NB4 (cell line): Measurements from ENCODE around the gene SERPINA4.
"Not testable (repeated sequence)": the region's sequence is repeated elsewhere in the genome, so short reads cannot be mapped to it uniquely, and the experiment has no call there.

Experiments
- DNase-seq: peaks from one replicate; pipeline ENCODE4 v3.0.0; 2010; ENCODE audit warnings: low read depth
- H3K4me3 ChIP-seq: one replicate; pipeline ENCODE4 v1.5.1; 2011; ENCODE audit warnings: mild to moderate bottlenecking, low read depth, low read length, moderate library complexity
- CTCF ChIP-seq: IDR thresholded peaks from one replicate; pipeline ENCODE4 v1.5.1; 2012; ENCODE audit warnings: low read depth, low read length
- MAX ChIP-seq: IDR thresholded peaks from 2 replicates; pipeline ENCODE4 v1.6.1; 2011; ENCODE audit warnings: low read depth, low read length
- MYC ChIP-seq: IDR thresholded peaks from 2 replicates; pipeline ENCODE4 v1.6.1; 2011; ENCODE audit warnings: low read depth, low read length
- POLR2A ChIP-seq: IDR thresholded peaks from 2 replicates; pipeline ENCODE4 v1.6.1; 2011; ENCODE audit warnings: mild to moderate bottlenecking; ENCODE audit not compliant: insufficient read length; ENCODE audit errors: extremely low read depth

Gene SERPINA4

GRCh38 chr14:94573475-94574277 is 12.4 kb downstream of the SERPINA4 start:
- no peak for TF ChIP-seq MYC
- no peak for TF ChIP-seq MAX
- no peak for TF ChIP-seq POLR2A
- no peak for TF ChIP-seq CTCF
- DNase-seq: no peak
- H3K4me3 ChIP-seq: no peak overlapping the region

- TF ChIP-seq POLR2A: no peak
- TF ChIP-seq MAX: no peak
- TF ChIP-seq MYC: no peak
- TF ChIP-seq CTCF: no peak
- no peak for DNase-seq
- H3K4me3 ChIP-seq: no peak overlapping the region
Measured at GRCh38 chr14:94574336-94574735, 13.1 kb downstream of the SERPINA4 start.

- TF ChIP-seq POLR2A: no peak
- TF ChIP-seq MAX: no peak
- TF ChIP-seq MYC: no peak
- TF ChIP-seq CTCF: no peak
- no peak overlapping the region for H3K4me3 ChIP-seq
- no peak for DNase-seq
Measured at GRCh38 chr14:94575730-94576585, 14.7 kb downstream of the SERPINA4 start.

- not testable (repeated sequence) for H3K4me3 ChIP-seq, DNase-seq
Measured at GRCh38 chr14:94577472-94577871, 16.2 kb downstream of the SERPINA4 start.

- no peak for DNase-seq
- no peak overlapping the region for H3K4me3 ChIP-seq
- TF ChIP-seq CTCF: no peak
- TF ChIP-seq MYC: no peak
- TF ChIP-seq POLR2A: no peak
- TF ChIP-seq MAX: no peak
Measured at GRCh38 chr14:94578712-94579111, 17.5 kb downstream of the SERPINA4 start.

- no peak for TF ChIP-seq MYC
- no peak for TF ChIP-seq MAX
- TF ChIP-seq CTCF: no peak
- no peak for TF ChIP-seq POLR2A
- DNase-seq: peak; percentile 3
- no peak within 1 kb of the TSS for H3K4me3 ChIP-seq
Measured at GRCh38 chr14:94581127-94581999, 20.1 kb downstream of the SERPINA4 start, which contains the start of gene SERPINA5. SERPINA5 (plus strand) TSS chr14:94581426; CDS start chr14:94587363, 5,937 bp downstream.
